Stimulated activated CD4-positive, alpha-beta T cell treated with anti-CD3 and anti-CD28 coated beads, TNF-alpha, amount 100 ng/mL, for 48 hours (primary cell): ENCODE data around the gene TBXAS1.
"Not testable (repeated sequence)": the region's sequence is repeated elsewhere in the genome, so short reads cannot be mapped to it uniquely, and the experiment has no call there.

ENCODE experiments used
- DNase-seq, 3 donors: peaks; one replicate each; pipeline ENCODE4 v3.0.0-alpha.2; 2020; ENCODE audit warnings: low read depth in 3 of 3

Gene TBXAS1

DNA sequence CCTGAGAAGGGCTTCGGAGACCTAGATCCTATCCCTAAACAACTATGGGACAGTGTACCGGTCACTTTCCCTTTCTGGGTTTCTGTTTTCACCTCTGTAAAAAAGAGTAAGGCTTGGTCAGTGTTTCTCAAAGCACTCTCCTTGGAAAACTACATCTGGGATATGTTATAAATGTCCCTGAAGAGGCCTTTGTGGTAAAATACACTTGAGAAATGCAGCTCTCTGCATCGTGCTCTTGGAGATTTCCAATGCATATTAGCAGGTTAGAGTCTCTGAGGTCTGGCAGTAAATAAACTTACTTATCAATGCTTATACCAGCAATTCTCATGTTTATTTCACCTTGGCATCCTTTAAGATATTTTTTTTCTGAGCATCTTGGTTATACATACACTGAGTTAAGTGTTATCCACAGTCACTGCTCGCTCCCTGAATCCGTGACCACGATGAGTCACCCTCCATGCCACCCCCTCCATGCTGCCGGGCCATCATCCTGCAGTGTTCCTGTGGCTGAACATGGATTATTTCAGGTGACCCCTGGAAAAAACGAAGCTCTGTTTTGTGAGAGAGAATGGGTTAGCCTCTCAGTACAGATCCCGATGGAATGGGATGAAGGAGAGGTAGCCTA, 3.3 kb upstream of the TBXAS1 start:
- DNase-seq: no peak

DNA sequence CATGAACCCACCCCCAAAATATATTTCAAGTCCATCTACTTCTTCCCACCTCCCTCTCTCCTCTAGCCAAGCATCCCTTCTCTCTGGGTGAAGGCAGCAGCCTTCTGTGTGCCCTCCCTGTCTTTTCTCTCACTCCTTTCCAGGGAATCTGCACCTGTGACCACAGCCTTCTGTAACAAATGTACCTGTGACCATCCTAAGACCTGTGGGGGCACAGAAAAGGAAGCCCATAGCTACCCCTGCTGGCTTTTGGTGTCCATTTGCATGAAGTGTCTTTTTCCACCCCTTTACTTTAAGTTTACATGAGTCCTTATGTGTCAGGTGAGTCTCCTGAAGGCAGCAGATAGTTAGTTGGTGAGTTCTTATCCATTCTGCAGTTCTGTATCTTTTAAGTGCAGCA, 2.0 kb upstream of the TBXAS1 start:
- DNase-seq: no peak

DNA sequence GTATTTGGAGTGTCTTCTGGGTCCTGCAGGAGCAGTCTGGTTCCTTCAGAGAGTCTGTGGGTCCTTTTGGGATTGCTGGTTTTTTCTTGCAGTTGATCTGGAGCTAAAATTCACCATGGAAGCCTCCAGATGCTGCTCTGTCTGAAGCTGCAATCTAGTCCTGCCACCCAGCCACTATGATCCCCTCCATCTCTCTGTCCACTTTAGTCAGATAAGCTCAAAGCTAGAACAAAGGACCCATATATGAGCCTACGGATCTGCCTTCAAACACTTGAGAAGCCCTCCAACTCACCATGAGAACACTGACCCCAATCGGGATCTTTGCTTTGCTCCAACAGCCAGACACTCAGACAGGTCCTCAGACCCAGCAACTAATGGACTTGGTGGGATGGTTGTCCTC, 618 bp upstream of the TBXAS1 start:
- no peak for DNase-seq

DNA sequence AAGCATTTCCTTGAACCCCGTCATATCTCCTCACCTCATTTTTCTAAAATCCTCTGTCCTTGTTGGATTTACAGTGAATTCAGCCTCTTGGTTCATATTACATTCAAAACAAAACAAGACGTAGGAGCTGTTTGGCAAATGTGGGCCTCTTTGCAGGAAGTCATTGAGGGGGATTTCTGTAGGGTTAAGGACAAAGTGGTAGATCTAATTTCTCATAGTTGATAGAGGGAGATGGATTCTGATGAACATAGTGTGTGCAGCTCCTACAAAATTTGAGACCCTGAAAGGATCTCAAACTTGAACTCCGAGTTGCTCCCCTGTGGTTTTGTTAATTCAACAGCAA, 682 bp downstream of the TBXAS1 start:
- DNase-seq: no peak

DNA sequence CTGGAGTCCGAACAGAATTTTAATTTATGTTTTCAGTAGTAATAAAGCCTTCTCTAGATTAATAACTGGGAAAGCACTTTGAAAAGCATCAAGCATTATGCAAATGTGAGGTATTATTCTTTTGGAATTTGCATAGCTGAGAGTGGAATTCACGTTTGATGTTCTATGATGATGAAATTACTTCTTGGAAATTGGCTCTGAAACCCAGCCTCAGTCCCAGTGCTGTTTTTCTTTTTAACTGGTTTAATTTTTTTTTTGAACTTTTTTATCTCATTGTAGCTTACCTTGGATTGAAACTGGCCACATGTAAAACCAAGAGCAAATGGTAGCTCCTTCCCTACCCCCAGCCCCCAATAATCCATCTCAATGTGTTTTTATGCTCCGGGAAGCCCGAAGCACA, 1.2 kb downstream of the TBXAS1 start:
- DNase-seq: no peak

DNA sequence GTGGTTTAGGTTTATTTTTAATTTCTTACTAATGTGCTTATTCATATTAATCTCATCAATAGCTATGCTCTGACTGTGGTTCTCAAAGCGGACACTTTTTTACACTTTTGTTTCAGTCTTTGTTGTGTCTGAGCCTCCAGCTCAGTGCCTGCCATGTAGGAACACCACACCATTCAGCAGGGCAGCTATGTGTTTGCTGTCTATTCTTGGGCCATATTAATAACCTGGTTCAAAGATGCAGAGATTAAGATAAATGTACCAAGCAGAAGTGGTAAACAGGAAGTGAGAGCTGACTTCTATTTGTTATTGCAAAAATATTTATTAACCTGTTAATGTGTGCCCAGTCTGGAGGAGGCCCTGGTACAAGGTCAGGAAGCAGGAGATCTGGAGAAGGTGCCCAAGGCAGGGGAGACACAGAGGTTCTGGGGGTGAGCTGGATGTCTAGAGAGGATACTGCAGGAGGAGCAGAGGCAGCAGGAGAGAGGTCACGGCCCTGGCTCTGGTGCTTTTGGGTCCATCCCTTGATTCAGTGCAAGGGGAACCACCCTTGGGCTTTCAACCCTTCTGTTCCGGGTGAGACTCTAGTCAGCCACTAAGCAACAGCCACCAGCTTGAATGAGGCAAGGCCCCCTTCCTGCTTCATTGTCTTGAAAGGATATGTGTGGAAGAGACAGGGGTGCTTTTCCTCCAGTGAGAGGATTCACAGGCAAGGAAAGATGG, 1.9 kb downstream of the TBXAS1 start:
- DNase-seq: no peak

DNA sequence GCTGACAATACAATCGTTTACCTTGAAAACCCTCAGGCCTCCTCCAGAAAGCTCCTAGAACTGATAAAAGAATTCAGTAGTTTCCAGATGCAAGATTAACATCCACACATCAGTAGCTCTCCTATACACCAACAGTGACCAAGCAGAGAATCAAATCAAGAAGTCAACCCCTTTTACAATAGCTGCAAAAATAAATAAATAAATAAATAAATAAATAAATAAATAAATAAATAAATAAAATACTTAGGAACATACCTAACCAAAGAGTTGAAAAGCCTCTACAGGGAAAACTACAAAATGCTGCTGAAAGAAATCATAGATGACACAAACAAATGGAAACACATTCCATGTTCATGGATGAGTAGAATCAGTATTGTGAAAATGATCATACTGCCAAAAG, 6.8 kb downstream of the TBXAS1 start:
- not testable (repeated sequence) for DNase-seq

DNA sequence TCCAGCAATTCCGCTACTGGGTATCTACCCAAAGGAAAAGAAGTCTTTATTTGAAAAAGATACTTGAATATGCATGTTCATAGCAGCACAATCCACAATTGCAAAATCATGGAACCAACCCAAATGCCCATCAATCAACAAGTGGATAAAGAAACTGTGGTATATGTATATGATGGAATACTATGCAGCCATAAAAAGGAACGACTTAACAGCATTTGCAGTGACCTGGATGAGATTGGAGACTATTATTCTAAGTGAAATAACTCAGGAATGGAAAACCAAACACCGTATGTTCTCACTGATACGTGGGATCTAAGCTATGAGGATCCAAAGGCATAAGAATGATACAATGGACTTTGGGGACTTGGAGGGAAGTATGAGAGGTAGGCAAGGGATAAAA, 8.2 kb downstream of the TBXAS1 start:
- not testable (repeated sequence) for DNase-seq

DNA sequence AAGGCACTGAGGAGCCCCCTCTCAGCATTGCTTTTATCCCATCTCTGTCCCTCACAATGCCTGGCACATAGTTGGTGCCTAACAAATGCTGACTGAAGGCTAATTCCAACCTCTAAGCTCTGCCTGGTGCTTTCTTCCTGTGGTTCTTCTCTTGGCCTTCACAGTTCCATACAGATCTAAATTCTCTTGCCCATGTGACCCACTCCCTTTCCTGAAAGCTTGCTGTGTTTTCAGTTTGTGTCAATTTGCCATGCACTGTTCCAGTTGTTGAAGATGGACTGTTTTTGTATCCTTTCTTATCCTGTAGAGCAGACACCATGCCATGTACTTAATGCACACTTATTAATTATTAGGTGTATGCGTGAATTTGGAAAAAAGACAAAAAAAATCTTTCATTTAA, 9.2 kb downstream of the TBXAS1 start:
- no peak for DNase-seq

DNA sequence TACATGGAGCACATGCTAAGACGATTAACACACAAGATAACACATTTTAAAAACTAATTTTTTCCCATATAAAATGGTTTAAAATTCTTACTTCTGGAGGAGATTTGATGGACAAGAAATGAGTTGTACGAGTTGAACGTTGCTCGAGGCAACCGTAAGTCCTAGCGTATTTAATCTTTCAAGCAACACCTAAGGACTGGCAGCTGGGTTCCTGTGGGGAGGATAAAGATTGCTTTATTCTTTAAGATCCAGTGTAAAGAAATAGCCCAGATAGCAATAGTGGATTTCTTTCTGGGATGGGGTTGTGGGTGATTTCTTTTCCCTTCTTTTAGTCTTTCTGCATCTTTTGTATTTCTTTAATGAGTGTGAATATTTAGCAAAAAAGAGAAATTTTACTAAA, 9.8 kb downstream of the TBXAS1 start:
- DNase-seq: no peak

DNA sequence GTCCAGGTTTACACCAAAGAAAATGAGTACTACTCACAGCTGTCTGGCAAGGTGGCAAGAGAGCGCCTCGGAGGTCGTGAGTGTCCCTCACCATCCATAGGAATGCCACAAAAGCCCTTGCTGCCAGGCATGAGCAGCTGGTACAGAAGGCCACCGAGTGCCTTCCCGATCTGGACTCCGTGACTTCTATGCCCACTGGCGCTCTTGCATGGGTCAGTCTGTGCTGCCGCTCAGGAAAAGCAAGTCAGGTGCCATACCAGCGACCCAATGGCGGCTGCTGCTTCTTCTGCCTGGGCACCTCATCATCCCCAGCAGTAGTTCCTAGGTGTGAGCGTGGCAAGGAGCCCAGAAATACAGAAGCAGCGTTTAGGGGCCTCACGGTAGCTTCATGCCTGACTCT, 11.7 kb downstream of the TBXAS1 start:
- DNase-seq: no peak

DNA sequence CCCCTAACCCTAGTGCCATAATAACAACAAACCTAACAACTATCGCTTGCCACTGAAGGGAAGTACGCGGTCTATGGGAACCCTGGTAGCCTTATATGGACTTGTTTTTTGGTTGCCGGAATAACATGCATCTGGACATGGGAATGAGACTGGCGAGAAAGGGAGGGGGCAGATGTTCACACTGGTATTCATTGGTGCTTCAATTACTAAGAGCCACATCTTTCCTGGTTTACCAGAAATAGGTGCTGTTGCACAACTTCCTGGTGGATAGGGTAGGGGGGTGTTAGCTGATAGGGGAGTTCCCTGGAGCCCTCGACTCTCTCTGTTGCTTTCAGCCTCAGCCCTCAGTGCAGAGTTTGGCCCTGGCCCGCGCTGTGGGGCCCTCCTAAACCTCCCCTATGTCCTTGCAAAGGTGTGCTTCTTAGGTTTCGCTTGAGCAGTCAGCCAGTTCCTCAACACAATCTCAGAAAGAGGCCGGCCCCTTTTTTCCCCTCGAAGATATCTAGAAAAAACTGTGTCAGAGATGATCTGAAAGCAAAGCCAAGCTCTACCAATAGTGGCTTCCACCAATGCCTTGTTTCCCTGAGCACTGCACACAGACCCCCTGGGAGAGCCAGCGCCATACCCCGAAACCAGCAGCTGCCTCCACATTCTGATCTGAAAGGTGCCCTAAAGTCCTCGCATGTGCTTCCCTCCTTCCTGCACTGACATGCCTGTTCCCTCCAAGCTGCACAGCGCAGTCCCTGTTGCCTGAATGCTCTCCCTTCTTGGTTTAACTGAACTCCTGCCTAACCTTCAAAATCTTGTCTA, 13.5 kb downstream of the TBXAS1 start:
- DNase-seq: no peak

DNA sequence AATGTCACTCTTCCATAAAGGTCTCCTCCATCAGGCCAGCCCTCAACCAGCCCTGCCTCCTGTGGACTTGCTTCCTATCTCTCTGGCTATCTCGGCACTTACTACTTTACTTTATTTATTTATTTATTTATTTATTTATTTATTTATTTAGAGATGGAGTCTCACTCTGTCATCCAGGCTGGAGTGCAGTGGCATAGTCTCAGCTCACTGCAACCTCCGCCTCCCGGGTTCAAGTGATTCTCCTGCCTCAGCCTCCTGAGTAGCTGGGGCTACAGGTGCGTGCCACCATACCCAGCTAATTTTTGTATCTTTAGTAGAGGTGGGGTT, 14.1 kb downstream of the TBXAS1 start:
- not testable (repeated sequence) for DNase-seq

DNA sequence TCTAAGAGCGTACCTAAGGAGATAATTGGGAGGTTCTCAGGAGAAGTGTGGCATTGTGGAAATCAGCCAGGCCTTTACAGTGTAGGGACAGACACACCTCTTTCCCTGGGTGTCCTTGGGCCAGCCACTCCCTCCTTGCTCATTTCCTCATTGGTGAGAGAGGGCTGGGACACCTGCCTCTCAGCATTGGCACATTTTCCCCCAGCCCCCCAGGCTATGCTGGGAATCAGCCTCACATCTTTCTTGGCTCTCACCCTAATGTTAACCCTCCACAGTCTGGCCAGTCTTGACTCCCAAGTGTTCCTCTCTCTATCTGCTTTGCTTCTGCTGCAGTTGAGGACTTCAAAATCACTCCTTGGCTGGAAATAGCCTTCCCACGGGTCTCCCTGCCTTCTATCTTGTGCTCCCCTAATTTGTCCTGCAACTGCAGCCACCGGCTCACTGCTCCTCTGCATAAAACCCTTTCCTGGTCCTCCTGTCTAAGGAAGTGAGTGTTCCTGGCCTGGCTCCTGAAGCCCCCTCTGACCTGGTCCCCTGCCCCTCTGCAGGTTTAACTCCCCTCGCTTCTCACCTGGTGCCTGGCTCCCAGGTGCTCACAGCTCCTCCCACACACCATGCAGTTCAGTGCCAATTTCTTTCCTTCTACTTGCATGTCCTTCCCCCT, 15.8 kb downstream of the TBXAS1 start:
- DNase-seq: no peak

DNA sequence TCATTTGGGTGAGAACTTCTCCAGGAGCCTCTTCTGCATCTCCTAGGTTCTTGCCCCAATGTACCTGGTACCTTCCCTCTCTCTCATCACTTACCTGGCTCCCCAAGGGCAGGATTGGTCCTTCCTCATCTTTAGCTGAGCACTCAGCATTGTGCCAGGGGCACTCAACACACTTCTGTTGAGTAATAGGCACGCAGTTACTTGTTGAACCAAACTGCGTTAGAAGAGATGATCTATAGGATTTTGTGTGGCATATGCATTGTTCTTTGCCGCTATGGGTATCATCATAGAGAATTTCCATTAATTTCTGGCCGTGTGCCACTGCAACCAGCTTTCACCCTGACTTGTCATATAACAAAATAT, 16.4 kb downstream of the TBXAS1 start:
- DNase-seq: no peak

DNA sequence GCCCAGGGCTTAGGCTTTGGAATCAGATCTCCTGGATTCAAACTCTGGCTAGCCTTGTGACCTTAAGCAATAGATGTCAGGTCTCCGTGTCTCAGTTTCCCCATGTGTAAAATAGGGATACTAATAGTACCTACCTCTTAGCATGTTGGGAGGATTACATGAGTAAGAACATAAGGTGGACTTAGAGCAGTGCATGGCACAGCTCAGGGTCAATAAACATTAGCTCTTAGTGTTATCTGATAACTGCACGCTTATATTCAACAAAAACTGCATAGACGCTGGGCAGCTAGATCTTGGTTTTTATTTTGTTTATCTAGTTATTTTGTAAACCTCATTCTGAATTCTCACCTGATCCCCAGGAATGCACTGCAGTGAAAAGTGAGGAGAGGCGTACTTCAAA, 17.2 kb downstream of the TBXAS1 start:
- no peak for DNase-seq

DNA sequence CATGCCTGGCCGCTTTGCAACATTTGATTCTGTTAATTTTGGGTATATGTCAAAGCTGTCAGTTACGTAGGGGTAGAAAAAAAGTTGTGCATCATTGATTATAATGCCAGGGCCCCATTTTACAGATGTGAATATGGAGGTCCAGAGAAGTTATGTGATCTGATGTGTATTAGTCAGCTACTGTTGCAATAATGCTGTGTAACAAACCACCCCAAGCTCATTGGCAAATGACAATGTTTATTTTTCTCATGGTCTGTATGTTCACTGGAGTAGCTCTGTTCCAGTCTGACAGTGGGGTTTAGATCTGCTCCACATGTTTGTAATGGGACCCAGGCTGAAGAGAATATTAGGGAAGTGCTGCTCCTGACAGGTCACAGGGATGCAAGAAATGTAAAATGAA, 19.2 kb downstream of the TBXAS1 start:
- DNase-seq: no peak

DNA sequence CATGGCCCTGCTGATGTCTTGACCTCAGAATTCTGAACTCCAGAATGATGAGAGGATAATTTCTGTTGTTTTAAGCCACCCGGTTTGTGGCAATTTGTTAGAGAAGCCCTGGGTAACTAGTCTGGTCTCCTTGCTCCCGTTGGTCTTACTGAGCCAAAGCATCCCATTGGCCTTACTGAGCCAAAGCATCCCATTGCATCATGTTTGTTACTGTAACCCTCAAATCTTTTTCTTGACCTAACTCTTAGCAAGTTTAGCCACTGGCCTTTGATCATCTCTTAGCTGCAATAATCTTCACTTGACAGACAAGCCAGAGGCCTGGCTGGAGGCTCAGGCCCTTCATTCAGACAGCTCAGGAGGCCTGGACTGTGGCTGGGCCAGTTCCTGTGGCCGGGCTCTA, 21.8 kb downstream of the TBXAS1 start:
- DNase-seq: no peak

DNA sequence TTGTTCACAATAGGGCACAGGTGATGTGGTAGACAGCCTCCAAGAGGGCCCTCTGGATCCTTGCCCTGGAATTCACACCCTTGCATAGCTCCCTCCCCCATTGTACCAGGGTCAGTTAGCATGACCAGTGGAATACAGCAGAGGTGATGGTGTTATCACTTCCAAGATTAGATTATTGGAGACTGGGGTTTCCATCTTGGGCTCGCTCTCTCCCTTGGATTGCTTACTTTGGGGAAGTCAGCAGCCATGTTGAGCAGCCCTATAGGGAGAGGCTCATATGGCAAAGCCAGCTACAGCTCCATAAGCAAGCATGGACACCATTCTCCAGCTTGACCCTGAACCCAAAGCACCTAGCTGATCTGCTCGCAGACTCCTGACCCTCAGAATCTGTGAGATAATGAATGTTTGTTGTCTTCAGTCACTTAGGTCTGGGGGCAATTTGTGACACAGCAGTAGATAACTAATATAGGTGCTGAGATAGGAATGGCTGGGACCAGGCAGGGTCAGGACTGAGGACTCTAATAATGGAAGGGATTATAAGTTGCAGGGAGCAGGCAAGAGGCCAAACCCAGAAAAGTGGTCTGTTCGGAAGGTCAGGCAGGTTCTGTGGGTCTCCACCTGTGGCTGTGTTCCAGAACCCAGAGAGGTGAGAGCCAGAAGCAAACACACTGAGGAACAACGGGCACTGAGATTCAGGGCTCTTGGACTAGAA, 22.9 kb downstream of the TBXAS1 start:
- DNase-seq: no peak

DNA sequence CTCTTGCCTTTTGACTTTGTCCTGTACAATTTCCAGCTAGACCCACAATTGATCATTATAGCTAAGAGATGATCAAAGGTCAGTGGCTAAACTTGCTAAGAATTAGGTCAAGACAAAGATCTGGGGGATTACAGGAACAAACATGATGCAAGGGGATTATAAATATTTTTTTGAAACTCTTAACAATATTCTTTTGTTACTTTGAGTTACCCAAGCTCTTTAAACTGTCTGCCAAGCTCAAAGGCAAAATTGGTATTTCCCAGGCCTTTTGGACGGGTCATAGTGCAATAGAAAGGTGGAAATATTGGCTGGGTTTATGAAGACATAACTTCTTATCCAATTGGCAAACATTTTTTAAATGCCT, 23.4 kb downstream of the TBXAS1 start:
- DNase-seq: no peak

DNA sequence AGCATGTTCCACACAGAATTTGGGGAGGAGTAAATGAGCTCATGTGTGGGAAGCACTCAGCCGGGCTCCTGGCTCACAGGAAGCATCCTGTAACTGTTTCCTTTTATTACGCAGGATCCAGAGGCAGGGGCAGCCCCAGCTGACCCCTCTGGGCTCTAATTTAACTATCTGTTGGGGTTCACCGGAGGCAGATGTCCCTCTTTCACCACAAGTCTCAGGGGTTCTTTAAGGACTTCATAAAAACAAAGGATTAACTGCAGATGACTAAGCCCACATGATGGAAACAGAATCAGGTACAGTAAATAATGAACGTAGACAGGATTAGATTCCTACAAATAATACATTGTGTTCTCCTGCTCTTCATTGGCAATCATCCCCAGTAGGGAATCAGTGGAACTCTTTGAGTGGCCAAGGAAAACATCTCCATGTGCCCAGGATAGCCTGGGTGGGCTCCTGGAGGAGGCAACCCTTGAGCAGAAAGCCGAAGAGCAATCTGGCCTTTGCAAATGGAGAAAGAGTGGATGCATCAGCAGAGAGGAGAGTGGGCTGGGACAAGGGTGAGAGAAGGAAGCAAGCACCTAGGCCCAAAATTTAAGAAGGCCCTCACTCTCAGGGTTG, 24.6 kb downstream of the TBXAS1 start:
- DNase-seq: no peak

DNA sequence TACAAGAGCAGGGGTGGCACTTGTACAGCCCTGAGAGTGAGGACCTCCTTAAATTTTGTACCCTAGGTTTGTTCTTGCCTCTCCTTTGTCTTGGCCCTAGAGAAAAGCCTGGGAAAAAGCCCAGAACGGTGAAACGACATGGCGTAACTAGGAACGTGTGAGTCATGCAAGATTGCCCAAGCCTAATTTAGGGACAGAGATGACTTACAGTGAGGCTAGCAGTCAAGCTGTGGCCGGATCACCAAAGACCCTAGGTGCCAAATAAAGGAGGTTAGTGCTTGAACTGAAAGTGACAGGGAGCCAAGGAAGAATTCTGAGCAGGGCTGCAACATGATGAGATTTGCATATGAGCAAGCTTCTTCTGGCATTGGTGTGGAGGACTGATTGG, 25.1 kb downstream of the TBXAS1 start:
- DNase-seq: no peak
